Stimulated activated naive CD8-positive, alpha-beta T cell treated with anti-CD3 and anti-CD28 coated beads, Interleukin-15, Interleukin-2, amounts not matched to agents 100 ng/mL and 50 ng/mL, for 24 hours (primary cell): ENCODE results near the gene SLC4A5.
A peak's percentile ranks its signal among the peaks of the same experiment; 100 is the strongest.

Experiments
- H3K27ac Mint-ChIP-seq: one replicate; pipeline ENCODE4 v1.8.0; 2021; ENCODE audit warnings: mild to moderate bottlenecking, mixed read lengths
- H3K27me3 Mint-ChIP-seq: one replicate; pipeline ENCODE4 v1.8.0; 2021; ENCODE audit warnings: mixed read lengths
- H3K36me3 Mint-ChIP-seq: one replicate; pipeline ENCODE4 v1.8.0; 2021; ENCODE audit warnings: low read depth, mixed read lengths
- H3K4me1 Mint-ChIP-seq: one replicate; pipeline ENCODE4 v1.8.0; 2021; ENCODE audit warnings: low read depth, mixed read lengths
- H3K4me3 Mint-ChIP-seq: one replicate; pipeline ENCODE4 v1.8.0; 2021; ENCODE audit warnings: mild to moderate bottlenecking, mixed read lengths
- H3K9me3 Mint-ChIP-seq: one replicate; pipeline ENCODE4 v1.8.0; 2021; ENCODE audit warnings: mixed read lengths

Gene SLC4A5, protein sequence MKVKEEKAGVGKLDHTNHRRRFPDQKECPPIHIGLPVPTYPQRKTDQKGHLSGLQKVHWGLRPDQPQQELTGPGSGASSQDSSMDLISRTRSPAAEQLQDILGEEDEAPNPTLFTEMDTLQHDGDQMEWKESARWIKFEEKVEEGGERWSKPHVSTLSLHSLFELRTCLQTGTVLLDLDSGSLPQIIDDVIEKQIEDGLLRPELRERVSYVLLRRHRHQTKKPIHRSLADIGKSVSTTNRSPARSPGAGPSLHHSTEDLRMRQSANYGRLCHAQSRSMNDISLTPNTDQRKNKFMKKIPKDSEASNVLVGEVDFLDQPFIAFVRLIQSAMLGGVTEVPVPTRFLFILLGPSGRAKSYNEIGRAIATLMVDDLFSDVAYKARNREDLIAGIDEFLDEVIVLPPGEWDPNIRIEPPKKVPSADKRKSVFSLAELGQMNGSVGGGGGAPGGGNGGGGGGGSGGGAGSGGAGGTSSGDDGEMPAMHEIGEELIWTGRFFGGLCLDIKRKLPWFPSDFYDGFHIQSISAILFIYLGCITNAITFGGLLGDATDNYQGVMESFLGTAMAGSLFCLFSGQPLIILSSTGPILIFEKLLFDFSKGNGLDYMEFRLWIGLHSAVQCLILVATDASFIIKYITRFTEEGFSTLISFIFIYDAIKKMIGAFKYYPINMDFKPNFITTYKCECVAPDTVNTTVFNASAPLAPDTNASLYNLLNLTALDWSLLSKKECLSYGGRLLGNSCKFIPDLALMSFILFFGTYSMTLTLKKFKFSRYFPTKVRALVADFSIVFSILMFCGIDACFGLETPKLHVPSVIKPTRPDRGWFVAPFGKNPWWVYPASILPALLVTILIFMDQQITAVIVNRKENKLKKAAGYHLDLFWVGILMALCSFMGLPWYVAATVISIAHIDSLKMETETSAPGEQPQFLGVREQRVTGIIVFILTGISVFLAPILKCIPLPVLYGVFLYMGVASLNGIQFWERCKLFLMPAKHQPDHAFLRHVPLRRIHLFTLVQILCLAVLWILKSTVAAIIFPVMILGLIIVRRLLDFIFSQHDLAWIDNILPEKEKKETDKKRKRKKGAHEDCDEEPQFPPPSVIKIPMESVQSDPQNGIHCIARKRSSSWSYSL

DNA sequence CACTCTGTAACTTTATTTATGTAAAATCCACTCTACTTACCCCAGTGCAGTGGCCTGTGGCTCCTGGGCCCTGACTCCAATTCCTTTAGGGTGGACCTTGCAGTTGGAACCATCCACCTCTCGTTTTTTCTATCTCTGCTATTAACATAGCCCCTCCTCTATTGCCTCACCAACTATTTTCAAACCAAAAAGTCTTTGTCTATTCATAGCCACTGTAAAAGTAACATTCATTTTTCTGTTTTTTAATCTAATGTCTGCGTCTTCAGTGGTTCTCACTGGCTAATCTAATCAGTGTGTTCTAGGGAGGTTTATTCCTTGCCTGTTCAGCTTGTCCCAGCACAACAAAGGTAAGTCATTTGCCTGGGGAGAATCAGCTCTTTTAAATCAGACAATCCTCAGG is at the start of gene SLC4A5:
Gene SLC4A5 (minus strand): TSS at position 101 of the 400 bp plus-strand sequence. CDS start 28,393 bp downstream, outside the sequence.
- Mint-ChIP-seq H3K4me1 (no peaks in the 10 kb centered on the region), H3K27ac (no peak within 1 kb of the TSS), H3K4me3 (no peak within 1 kb of the TSS)

DNA sequence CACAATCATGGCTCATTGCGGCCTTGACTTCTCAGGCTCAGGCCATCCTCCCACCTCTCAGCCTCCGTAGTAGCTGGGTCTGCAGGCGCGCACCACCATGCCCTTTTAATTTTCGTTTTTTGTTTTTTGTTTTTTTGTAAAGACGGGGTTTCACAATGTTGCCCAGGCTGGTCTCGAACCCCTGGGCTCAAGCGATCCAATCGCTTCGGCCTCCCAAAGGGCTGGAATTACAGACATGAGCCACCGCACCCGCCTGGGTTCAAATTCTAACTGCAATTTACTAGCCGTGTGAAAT is 49.2 kb upstream of the SLC4A5 start:
- no peaks in the 10 kb centered on the region for H3K4me1 Mint-ChIP-seq
- H3K27ac Mint-ChIP-seq: peak overlapping the region; percentile 28
- peak overlapping the region; percentile 93 for H3K4me3 Mint-ChIP-seq
- H3K36me3 Mint-ChIP-seq: no peaks in the 10 kb centered on the region
- H3K9me3 Mint-ChIP-seq: no peaks in the 10 kb centered on the region
- H3K27me3 Mint-ChIP-seq: peaks cover 7% of the 10 kb centered on the region

More for the DNA sequence above, at the start of gene SLC4A5:
- H3K9me3 Mint-ChIP-seq: no peaks in the 10 kb centered on the region
- no peaks in the 10 kb centered on the region for H3K27me3 Mint-ChIP-seq
- no peaks in the 10 kb centered on the region for H3K36me3 Mint-ChIP-seq

DNA sequence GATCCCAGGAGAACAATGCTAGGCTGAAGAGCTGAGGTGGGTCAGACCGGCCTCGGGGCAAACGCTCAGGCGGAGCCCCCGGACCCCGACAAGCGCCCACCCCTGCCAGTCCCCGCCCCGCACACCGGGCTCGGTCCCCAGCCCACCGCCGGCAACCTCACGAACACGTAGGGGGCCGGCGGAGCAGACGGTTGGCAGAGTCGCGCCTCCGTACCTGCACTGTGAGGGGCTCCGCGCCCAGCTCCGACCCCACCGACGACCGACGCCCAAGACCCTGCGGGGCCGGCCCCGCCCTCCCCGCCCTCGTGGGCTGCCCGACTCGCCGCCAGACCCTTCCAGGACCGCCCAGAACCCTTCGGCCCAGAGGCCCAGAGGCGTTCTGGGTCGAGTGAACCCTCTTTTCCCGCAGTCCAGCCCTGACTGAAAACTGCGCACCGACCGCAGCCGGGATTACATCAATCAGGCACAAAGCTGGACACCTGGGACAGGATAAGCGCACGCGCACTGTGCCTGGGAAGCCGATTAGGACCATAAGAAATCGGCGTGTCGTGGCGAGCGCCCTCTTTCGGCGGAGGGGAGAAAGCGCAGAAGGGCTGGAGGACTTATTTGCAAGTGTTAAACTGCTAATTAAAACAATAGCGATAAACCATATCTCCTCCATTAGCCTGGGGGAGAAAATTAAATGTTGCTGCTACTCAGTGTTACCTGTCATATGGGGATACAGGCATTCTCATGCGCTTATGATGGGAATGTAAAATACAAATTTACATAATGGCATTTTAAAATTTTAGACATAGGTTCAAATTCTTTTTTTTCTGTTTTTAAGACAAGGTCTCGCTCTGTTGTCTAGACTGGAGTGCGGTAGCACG is 48.6 kb upstream of the SLC4A5 start:
- Mint-ChIP-seq H3K36me3 (no peaks in the 10 kb centered on the region), H3K9me3 (no peaks in the 10 kb centered on the region), H3K27ac (peak overlapping the region; percentile 99), H3K4me1 (no peaks in the 10 kb centered on the region), H3K4me3 (peak overlapping the region; percentile 93), H3K27me3 (peaks cover 7% of the 10 kb centered on the region)

DNA sequence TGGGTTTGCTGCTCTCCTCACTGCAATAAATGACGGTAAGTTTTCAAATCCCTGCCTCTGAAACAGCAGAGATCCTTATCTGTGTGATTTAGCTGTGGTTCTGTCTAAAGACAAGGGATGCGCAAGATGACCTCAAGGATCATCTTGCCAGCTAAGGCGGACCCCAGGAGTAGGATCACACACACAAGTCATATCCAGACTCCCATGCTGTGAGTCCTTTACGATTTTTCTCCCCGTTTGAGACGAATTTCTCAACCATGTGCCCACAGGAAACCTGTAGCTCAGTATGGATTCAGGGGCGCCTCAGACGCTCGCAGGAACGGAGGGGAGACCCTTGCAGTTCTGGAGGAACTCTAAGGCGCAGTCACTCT is 48.0 kb upstream of the SLC4A5 start:
- Mint-ChIP-seq H3K4me3 (peak overlapping the region; percentile 93), H3K4me1 (no peaks in the 10 kb centered on the region), H3K27ac (peak overlapping the region; percentile 94), H3K36me3 (no peaks in the 10 kb centered on the region), H3K27me3 (peaks cover 7% of the 10 kb centered on the region), H3K9me3 (no peaks in the 10 kb centered on the region)

DNA sequence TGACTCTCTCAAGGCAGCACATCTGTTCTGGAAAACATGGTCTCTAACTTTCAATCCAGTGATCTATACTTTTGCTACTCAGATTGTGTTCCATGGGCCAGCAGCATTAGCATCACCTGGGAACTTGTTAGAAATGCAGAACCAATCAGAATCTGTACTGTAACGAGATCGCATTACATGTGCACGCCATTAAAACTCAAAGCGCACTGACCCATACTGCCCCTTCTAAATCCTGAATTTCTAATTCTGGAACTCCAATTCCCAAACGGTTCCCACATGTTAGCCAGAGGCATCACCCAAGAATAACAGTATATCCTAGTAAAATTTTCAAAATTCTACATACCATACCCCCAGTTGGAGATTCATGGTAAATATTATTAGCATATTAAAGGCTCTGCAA is 47.4 kb upstream of the SLC4A5 start:
- Mint-ChIP-seq H3K9me3 (no peaks in the 10 kb centered on the region), H3K4me3 (peak overlapping the region; percentile 93), H3K27ac (no peak overlapping the region), H3K27me3 (peaks cover 7% of the 10 kb centered on the region), H3K36me3 (no peaks in the 10 kb centered on the region), H3K4me1 (no peaks in the 10 kb centered on the region)

DNA sequence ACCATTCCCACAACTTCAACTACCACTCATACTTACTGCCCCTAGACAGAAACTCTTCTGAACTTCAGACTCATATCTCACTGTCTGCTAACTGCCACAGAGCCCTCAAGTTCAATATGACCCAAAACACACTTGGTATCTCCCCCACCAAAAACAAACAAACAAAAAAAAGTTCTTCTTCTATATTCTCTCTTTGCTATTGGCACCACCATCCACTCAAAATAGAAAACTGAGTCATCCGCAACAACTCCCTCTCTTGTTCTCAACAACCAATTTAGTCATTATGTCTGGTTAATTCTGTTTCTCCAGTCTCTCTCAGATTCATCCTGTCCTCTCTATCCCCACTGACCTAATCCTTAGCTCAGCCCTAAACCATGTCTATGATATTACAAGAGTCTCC is 44.1 kb upstream of the SLC4A5 start:
- H3K27me3 Mint-ChIP-seq: no peaks in the 10 kb centered on the region
- H3K4me3 Mint-ChIP-seq: no peak overlapping the region
- H3K36me3 Mint-ChIP-seq: no peaks in the 10 kb centered on the region
- no peak overlapping the region for H3K27ac Mint-ChIP-seq
- H3K9me3 Mint-ChIP-seq: no peaks in the 10 kb centered on the region
- H3K4me1 Mint-ChIP-seq: no peaks in the 10 kb centered on the region

DNA sequence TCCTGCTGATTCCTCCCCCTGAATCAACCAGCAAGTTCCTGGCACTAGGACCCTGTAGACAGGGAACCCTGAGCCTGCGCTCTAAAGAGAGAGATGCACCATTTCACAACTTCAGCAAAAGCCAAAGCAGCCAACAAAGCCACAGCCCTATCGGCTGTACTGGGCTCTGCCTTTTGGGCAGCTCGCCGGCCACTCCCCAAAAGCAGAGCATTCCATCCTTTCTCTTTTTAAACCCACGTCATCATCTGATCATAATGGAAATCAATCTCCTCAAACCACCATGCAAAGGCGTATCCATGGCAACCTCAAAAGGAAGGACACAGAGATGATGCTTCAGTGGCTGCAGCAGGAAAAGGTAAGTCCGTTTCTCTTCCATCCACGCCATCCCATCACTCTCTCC is 42.2 kb upstream of the SLC4A5 start:
- Mint-ChIP-seq H3K27me3 (no peaks in the 10 kb centered on the region), H3K4me3 (no peak overlapping the region), H3K9me3 (no peaks in the 10 kb centered on the region), H3K27ac (no peak overlapping the region), H3K4me1 (peaks cover 14% of the 10 kb centered on the region), H3K36me3 (no peaks in the 10 kb centered on the region)

DNA sequence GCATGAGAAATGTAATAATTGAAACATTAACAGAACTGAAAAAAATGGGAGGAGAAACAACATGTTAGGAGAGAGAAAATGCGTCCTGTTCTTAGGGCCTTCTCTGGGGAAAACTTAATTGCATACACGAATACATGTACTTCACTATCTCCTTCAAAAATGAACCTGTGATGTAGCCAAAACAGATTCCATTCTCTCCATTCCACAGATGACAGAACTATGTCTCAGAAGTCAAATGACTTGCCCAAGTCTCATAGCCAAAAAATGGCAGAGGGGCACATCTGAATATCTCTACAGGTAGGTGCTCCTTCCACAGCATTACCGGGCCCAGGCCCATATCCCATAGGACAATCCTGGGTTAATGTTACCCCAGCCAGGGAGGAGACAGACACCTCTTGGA is 40.8 kb upstream of the SLC4A5 start:
- Mint-ChIP-seq H3K36me3 (no peaks in the 10 kb centered on the region), H3K4me1 (peaks cover 21% of the 10 kb centered on the region), H3K9me3 (no peaks in the 10 kb centered on the region), H3K27ac (no peak overlapping the region), H3K4me3 (no peak overlapping the region), H3K27me3 (no peaks in the 10 kb centered on the region)

DNA sequence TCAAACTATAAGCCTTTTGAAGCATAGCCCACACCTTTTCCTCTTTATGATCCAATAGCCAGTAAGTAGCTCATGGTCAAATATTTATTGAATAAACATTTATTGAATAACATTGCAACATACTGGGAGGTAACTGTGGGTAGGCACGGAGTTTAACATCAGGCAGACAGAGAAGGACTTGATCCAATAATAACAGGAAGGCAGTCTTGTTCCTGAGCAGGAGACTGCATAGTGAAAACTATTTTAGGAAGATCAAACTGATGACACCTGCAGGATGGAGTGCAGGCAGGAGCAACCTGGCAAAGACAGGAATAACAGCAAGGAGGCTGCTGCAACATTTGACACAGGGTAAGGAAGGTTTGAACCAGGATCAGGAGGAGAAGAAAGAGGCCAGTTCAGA is 40.0 kb upstream of the SLC4A5 start:
- H3K36me3 Mint-ChIP-seq: no peaks in the 10 kb centered on the region
- no peaks in the 10 kb centered on the region for H3K27me3 Mint-ChIP-seq
- no peak overlapping the region for H3K4me3 Mint-ChIP-seq
- H3K4me1 Mint-ChIP-seq: peaks cover 26% of the 10 kb centered on the region
- no peak overlapping the region for H3K27ac Mint-ChIP-seq
- no peaks in the 10 kb centered on the region for H3K9me3 Mint-ChIP-seq

DNA sequence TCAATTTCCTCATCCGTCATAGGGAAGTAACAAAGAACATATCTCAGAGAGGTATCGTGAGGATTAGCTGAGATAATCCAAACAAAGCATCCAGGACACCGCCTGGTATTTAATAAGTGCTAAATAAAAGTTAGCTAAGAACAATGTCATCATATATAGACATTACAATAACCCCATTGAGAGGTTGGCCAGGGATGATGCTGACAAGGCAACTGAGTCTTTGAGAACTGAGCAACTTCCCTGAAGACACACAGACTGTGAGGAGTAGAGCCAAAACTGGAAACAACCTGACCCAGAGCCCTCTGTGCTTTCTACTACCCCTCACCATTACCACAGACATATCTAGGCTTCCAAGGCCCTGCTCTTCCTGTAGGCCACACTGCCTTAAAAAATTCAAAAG is 38.5 kb upstream of the SLC4A5 start:
- no peaks in the 10 kb centered on the region for H3K27me3 Mint-ChIP-seq
- H3K4me1 Mint-ChIP-seq: peaks cover 26% of the 10 kb centered on the region

DNA sequence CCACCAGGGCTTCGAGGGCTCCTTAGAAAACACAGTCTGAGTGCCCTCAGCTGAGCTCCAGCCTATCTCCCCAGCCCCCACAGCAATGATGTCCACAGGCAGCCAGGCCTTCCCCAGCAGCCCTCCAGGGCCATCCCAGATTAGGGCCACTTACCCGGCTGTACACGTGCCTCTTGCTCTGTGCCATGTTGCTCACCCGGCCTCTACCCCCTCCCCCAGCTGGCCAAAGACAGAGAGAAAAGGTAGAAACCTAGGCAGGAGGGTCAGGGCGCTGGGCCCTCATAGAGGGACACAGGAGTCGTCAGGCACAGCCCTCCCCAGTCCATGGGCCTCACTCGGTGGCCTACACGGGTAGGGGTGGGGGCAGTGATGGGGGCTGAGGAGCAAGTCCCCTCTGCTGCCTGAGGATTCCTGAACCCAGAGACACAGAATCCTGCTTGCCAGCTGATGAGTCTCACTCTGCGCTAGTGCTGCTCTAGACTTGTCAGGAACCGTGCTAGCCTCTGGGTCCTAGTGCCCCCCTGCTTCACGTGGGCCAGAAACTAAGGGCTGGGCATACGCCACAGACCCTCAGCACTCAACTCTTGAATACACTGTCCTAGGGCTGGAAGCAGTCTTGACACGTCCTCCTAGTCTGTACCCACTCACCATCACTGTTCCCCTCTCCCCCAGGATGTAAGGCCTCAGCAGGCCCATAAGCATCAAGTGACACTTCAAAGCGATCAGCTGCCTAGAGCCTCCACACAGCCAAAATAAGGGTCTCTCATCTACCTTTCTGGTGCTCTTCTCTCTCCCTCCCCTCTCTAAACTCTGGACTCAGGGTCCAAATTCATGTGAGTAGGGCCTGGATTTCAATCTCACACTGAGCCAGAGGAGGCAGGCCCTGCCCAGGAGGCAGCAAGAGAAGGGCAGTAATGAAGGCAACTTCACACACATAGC is 36.9 kb upstream of the SLC4A5 start, which contains the start of gene DCTN1:
Gene DCTN1 (minus strand): TSS at position 461 of the 939 bp plus-strand sequence. CDS start 274 bp downstream, at position 187.
- Mint-ChIP-seq H3K9me3 (no peaks in the 10 kb centered on the region), H3K27me3 (no peaks in the 10 kb centered on the region), H3K27ac (no peak within 1 kb of the TSS), H3K4me3 (peak within 1 kb of the TSS; percentile 30), H3K36me3 (peaks cover 17% of the 10 kb centered on the region), H3K4me1 (peaks cover 26% of the 10 kb centered on the region)

More for the DNA sequence above, 38.5 kb upstream of the SLC4A5 start:
- H3K9me3 Mint-ChIP-seq: no peaks in the 10 kb centered on the region
- H3K36me3 Mint-ChIP-seq: peaks cover 9% of the 10 kb centered on the region
- no peak overlapping the region for H3K4me3 Mint-ChIP-seq
- H3K27ac Mint-ChIP-seq: peak overlapping the region; percentile 38

DNA sequence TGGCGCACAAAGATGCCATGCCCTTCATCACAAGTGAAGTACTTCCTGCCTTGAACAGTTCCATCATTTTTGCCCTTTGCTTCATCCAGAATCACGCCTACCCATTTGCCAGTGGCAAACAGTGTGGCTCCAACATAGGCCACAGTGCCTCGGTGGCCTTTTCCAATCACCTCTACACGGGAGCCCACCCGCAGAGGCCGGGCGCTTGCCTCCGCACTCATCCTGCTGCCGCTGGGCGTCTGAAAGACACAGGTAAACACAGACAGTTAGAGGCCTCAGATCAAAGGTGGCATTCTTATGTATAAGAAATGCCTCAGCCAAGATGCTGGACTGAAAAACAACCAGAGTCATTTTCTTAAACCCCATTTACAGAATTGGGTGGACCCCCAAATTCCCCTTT is 34.8 kb upstream of the SLC4A5 start:
- H3K4me1 Mint-ChIP-seq: peaks cover 26% of the 10 kb centered on the region
- H3K27me3 Mint-ChIP-seq: no peaks in the 10 kb centered on the region
- no peaks in the 10 kb centered on the region for H3K9me3 Mint-ChIP-seq

DNA sequence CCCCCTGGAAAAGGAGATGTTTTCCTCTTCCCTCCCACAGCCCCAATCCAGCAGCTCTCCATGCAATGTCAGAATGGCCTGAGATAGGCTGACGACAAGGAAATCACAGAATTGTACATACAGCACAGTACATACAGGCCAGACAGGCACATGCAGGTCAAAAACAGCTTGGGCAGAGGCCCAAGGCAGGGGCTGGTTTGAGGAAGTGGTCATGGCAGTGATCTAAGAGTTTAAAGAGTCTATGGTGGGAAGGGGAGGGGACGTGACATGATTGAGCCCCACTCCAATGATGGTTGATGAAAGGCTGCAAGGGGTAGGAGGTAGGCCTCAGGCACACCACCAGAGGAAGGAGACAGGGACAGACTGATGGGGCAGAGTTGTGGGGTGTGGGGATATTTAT is 32.6 kb upstream of the SLC4A5 start:
- H3K4me1 Mint-ChIP-seq: peaks cover 17% of the 10 kb centered on the region

More for the DNA sequence above, 34.8 kb upstream of the SLC4A5 start:
- no peak overlapping the region for H3K4me3 Mint-ChIP-seq
- no peak overlapping the region for H3K27ac Mint-ChIP-seq
- peaks cover 17% of the 10 kb centered on the region for H3K36me3 Mint-ChIP-seq

More for the DNA sequence above, 32.6 kb upstream of the SLC4A5 start:
- Mint-ChIP-seq H3K4me3 (no peak overlapping the region), H3K9me3 (no peaks in the 10 kb centered on the region), H3K27ac (no peak overlapping the region), H3K27me3 (no peaks in the 10 kb centered on the region), H3K36me3 (peaks cover 25% of the 10 kb centered on the region)
